HG03442 (cell line): ENCODE data around the gene CCDC187.
"Not testable (repeated sequence)": the region's sequence is repeated elsewhere in the genome, so short reads cannot be mapped to it uniquely, and the experiment has no call there.

ENCODE experiments used
- ATAC-seq: cut with Tn5 transposase; IDR thresholded peaks from one replicate; pipeline ENCODE4 v1.9.1; 2021; ENCODE audit warnings: mild to moderate bottlenecking, moderate library complexity; ENCODE audit not compliant: unreplicated experiment

CCDC187 gene

DNA sequence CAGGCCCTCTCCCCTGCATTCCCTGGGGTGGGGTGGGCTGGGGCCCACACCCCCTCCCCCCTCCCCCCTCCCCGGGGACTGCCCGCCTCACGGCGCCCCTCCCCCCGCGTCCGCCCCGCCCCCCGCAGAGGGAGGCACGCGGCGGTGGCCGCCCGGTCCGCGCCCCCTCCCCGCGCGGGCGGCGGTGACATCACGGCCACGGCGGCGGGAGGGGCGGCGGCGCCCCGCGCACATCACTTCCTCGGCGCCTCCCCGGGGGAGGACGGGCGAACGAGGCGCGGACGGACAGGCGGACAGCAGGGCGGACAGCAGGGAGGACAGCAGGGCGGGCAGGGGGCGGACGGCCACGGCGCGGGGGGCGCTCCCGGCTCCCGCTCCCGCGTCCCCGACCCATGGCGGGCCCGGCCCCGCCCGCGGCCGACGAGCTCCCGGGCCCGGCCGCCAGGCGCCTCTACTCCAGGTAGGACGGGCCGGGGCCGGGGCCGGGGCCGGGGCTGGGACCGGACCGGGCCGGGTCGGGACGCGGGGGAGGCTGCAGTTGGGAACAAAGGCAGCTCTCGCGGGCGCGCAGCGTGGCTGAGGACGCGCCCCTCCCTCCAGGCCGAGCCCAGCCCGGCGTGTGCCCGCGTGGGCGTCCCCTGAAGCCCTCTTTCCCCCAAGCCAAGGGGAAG, 23.5 kb upstream of the CCDC187 start, which contains the start of gene GPSM1:
TSS of gene GPSM1 (plus strand) at position 236 of the 671 bp plus-strand sequence. CDS start at position 393, 157 bp downstream.
- ATAC-seq = no peak

DNA sequence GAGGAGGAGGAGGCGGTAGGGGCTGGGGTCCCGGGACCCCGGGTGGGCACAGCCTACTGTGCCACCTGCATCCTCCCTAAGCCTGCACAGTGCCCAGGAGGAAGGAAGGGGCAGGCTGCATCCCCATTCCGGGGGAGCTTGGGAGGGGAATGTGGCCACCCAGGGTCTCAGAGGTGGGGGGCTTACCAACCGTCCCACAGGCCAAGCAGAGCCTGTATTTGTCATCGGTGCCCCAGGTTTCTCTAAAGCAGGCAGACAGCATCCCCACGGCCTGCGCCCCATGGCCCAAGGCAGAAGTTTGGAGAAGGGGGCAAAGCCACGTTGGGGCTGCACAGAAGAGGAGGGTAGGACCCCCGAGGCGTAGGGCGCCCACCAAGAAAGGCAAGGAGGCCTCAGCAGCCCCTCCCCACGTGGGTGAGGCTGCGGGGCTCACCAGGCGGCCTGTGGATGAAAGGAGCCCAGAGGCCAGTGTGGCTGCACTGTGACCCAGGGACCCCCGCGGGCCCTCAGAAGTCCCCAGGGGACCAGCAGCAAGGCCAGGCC, 22.9 kb upstream of the CCDC187 start:
- no peak for ATAC-seq

DNA sequence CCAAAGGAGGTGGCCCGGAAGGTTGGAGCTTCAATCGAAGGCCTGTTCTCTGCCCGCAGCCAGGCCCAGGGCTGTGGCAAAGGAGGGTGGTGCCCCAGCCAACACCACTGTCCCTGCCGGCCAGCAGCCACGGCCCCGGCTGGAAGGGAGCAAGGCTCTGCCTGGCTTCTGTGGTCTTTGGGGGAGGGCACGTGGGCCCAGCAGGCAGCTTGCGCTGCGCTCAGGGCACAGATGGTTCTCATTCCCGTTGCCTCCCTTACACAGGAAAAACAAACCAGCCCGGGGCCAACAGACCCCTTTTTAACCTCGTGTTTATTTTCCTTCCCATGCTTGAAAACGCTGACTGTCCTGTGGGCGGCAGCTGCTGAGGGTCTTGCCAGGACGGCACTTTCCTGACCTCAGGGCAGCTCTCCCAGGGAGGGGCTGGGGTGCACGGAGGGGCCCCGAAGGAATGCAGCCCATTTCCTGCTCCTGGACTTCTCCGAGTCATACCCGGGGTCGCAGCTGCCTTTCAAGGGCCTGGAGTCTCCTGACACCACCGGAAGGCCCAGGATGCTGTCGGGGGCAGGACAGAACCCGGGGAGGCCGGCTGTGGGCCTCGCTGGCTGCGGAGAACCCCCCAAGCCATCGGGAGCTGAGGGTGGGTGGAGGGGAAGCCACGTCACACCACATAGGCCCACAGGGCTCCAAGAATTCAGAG, 22.3 kb upstream of the CCDC187 start:
- no peak for ATAC-seq

DNA sequence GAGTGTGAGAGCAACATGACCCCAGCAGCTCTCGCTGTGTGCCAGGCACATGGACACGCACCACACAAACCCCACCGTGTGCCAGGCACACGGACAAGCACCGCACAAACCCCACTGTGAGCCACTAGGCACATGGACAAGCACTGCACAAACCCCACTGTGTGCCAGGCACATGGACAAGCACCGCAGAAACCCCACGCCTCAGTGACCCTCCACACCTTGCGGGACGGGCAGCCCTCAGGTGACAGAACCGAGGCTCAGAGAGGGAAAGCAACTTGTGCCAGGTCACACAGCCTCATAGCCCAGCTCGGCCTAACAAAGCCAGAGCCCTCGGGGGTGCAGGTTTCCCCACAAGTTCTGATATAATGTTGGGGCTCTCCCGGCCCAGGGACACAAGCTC, 21.5 kb upstream of the CCDC187 start:
- no peak for ATAC-seq

DNA sequence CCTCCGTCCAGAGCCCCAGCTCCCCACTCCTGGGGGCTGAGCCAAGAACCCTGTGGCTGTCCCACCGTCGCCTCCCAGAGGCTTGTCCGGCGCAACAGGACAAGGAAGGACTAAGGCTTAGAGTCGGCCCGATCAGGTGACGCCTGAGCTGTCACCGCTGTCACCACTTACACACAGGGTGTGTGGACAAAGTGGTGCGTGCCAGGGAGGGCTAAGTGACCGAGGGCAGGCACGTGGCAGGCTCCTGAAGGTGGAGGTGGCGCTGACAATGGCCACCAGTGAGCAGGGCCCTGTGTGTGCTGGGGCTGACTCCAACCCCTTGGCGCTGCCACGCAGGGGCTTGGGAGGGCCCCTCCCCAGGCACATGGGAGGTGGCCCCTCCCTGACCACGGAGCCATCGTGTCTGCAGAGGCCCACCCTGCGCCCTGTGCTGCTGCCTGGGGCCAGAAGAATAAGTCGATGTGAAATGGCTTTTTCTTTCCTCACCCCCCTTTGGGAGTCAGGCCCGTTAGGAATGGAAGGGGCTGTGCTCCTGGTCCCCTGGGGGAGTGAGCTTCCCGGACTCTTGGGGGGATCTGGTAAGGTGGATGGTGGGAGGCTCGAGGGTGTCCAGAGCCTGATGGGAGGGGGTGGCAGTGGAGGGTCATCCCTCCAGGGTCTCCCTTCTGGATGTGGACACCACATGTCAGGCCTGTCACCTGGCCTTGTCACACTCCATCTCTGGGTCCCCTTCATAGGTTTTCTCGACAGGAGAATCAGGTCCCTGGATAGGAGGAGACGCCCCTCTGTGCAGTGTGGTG, 20.8 kb upstream of the CCDC187 start:
- no peak for ATAC-seq

DNA sequence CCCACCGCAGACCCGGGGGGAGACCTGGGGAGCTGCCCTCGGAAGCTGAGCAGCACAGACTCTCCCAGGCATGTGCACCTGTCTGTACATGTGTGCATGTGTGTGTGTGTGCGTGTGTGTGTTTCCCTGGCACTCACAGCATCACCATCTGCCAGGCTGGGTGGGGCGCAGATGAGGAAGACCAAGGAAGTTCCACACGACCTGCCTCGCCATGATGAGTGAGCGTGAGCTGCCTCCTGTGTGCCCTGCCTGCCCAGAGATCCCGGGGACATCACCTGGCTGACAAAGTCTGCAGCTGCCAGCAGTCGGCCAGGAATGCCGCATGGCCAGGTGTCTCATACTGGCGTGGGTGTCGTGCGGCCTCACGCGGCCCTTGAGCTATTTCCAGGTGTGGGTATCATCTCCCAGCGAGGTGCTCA, 19.5 kb upstream of the CCDC187 start:
- ATAC-seq = no peak

DNA sequence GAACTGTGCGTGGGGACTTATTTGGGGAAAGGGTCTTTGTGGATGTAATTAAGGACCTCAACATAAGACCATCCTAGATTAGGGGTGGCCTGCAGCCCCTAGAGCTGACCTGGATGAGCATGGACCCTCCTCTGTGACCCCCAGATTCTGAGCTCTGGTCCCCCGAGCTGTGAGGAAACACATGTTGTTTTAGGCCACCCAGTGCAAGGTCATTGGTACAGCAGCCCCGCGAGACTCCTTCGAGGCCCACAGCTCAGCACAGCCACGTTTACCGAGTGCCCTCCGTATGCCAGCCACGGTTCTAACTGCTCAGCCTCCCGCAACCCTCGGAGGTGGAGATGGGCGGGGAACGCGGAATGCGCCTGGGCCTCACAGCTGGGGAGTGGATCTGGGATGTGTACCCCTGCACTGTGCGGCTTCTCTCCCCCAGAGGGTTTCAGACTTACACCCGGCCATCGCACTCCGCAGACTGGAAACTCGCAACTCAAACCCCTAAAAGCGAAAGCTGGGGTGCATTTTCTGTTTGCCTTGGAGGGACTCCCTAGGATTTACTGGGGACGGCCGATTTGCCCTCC, 18.9 kb upstream of the CCDC187 start:
- ATAC-seq = no peak

DNA sequence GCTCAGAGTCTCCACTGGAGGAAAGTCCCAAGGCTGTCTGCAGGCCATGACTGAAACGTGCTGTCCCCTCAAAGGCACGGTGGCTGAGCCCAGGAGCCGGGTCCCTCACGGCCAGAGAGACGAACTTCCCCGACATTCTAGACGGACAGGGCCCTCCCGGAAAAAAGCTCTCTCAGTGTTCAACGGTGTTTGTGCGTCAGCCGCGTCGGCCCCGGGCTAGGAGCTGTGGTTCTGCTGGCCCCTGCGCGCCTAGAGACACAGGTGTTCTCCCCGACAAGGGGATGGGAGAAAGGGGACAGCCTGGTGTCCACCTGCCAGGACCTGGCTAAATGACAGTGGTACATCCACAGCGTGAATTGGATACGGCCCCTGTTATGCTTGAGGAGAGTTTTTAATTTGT, 17.7 kb upstream of the CCDC187 start:
- ATAC-seq = no peak

DNA sequence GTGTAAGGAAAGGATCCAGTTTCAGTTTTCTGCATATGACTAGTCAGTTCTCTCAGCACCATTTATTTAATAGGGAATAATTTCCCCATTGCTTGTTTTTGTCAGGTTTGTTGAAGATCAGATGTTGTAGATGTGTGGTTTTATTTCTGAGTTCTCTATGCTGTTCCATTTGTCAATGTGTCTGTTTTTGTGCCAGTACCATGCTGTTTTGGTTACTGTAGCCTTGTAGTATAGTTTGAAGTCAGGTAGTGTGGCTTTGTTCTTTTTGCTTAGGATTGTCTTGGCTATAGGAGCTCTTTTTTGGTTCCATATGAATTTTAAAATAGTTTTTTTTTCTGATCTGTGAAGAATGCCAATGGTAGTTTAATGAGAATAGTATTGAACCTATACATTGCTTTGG, 17.1 kb upstream of the CCDC187 start:
- not testable (repeated sequence) for ATAC-seq

DNA sequence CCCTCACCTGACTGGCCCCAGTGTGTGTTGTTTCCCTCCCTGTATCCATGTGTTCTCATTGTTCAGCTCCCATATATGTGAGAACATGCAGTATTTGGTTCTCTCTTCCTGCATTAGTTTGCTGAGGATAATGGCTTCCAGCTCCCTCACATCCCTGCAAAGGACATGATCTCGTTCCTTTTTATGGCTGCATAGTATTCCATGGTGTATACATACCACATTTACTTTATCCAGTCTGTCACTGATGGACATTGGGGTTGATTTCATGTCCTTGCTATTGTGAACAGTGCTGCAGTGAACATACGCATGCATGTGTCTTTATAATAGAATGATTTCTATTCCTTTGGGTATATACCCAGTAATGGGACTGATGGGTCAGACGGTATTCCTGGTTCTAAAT, 16.1 kb upstream of the CCDC187 start:
- not testable (repeated sequence) for ATAC-seq

DNA sequence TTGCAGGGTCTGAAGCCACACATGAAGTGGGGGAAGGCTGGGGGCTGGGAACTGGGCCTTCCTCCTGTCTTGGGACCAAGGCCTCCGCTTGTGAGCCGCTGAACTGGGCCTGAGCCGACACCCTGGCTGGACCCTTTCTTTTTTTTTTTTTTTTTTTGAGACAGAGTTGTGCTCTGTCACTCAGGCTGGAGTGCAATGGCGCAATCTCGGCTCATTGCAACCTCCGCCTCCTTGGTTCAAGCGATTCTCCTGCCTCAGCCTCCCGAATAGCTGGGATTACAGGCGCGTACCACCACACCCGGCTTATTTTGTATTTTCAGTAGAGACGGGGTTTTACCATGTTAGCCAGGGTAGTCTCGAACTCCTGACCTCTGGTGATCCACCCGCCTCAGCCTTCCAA, 15.3 kb upstream of the CCDC187 start:
- ATAC-seq = not testable (repeated sequence)

DNA sequence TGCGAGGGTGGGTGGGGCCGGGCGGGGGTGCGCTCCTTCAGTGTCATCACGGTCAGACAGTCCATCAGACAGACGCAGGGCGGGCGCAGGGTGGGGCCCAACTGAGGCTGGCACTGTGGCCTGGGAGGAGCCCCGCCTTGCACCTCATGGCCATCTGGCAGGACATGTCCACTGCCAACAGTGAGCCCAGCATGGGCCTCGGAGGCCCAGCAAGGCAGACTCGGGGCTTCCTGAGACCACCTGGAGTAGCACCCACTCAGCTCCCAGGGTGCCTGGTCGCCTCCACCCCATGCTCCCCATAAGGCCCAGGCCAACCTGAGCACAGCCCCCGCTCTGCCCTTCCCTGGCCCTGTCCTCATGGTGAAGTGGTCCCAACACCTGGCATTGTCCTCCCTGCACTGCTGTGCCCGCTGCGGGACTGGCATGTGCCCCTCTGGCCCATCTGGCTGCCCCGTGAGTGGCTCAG, 14.9 kb upstream of the CCDC187 start:
- no peak for ATAC-seq

DNA sequence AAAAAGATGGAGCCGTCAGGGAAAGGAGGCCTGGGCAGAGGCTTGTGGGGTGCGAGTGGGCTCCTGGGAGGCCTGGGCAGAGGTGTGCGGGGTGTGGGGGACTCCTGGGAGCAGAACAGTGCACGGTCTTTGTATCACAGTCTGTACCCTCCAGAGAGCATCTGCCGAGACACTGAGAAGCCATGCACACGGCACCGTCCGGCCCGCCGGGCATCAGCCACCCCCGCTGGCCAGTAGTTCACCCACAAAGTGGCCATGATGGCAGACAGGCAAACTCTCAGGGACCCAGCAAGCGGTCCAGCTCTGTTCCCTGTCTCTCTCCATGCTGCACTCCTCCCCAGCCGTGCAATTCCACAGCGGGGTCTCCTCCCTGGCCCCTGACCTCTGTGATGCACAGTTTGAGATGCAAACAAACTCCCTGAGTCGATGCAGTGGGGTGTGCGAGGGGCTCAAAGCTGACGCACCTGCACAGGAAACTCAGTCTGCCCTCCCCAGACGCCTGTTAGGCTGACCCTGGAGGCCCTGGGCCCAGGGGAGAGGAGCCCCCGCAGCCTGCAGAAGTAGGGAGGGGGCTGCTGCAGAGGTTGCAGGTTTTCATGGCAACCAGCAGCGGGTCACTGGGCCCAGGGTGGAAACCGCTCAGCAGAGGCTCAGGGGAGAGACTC, 14.3 kb upstream of the CCDC187 start:
- no peak for ATAC-seq

DNA sequence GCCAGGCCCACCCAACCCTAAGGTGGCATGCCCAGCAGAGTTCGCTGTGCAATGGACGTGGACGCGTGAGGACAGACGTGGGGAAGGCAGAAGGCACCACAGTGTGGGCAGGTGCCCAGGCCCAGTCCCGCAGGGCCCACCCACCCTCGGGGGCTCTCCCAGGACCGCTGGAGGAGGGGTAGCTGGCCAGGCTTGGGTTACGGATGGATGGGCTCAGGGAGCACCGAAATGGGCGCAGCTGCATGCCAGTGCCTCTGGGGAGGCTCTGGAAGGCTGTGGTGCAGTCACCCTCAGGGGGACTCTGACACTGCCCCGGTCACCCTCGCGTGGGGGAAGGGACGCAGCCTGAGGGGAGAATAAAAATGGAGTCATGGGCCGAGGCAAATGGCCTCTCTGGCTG, 13.8 kb upstream of the CCDC187 start:
- ATAC-seq = no peak

DNA sequence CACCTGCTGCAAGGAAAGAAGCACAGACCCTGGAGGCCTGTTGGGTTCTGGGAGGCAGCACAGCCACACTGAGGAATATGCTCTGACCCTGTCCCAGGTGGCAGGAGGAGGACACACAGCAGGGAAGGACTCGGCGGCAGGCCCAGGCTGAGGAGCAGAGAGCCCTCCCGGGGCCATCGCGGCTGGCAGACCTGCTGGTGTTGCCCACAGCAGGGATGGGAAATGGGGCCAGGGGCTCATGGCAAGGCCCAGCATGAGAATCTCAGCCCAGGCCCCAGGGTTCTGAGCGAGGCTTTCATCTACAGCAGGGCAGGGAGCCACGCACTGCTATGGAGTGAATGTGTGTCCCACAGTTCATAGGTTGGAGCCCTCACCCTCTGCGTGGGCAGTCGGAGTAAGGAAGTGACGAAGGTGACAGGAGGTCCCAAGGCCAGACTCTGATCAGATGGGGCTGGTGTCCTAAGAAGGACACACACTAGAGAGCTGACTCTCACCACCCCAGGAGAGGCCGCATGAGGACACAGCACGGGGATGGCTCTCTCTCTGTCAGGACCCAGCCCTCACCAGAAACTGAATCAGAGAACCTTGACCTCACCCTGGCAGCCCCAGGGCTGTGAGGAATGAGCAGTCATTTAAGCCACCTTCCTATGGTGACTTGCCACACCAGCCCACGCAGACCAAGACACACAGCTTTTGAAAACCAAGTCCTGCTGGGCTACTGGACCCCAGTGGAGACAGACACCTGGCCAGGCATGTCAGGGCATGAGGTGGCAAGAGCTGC, 13.2 kb upstream of the CCDC187 start:
- ATAC-seq = no peak

DNA sequence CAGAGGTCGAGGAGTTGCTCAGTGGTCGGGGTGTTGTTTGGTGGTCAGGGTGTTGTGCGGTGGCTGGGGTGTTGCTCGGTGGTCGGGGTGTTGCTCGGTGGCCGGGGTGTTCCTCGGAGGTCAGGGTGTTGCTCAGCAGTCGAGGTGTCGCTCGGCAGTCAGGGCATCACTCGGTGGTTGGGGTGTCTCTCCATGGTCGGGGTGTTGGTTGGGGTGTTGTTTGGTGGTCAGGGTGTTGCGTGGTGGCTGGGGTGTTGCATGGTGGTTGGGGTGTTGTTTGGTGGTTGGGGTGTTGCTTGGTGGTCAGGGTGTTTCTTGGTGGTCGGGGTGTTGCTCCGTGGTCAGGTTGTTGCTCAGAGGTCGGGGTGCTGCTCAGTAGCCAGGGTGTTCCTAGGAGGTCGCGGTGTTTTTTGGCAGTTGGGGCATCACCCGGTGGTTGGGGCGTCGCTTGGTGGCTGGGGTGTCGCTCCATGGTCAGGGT, 12.4 kb upstream of the CCDC187 start:
- no peak for ATAC-seq

DNA sequence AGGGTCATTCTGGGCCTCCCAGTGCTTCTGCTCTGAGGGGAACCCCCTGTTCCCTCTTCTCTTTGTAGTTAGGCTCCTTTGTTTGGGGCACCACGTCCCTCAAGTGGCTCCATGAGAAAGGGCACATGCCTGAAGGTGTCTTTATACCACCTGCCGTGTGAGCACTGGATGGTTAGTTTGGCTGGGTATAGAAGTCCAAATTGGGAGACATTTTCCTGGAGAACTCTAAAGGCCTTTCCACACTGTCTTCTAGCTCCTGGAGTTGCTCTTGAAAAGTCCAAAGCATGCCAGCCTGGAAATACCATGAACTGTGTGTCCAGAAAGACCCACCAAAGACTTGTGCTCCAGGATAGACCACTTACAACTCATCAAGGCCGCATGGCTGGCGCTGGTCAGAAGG, 11.1 kb upstream of the CCDC187 start:
- no peak for ATAC-seq

DNA sequence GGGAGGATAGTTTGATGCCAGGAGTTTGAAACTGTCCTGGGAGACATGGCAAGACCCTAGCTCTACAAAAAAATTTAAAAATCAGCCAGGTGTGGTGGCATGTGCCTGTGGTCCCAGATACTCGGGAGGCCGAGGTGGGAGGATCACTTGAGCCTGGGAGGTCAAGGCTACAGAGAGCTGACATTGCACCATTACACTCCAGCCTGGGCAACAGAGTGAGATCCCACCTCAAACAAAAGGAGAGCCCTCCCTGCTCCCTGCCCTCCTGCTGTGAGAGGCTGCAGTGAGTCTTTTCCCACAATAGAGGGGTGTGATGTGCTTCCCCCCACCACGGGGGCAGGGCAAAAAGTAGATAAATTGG, 10.1 kb upstream of the CCDC187 start:
- no peak for ATAC-seq
